ENCODE measurements around the gene STAB2.

- TF ChIP-seq CTCF (IDR thresholded peaks at IDR 0.05): no peak
- TF ChIP-seq ZFX (IDR thresholded peaks at IDR 0.05; ENCODE audit: borderline replicate concordance): no peak
Observed at GRCh38 chr12:103725398-103725797, 138.3 kb downstream of the STAB2 start.
